ENCODE data around the gene DLG2.

DNA sequence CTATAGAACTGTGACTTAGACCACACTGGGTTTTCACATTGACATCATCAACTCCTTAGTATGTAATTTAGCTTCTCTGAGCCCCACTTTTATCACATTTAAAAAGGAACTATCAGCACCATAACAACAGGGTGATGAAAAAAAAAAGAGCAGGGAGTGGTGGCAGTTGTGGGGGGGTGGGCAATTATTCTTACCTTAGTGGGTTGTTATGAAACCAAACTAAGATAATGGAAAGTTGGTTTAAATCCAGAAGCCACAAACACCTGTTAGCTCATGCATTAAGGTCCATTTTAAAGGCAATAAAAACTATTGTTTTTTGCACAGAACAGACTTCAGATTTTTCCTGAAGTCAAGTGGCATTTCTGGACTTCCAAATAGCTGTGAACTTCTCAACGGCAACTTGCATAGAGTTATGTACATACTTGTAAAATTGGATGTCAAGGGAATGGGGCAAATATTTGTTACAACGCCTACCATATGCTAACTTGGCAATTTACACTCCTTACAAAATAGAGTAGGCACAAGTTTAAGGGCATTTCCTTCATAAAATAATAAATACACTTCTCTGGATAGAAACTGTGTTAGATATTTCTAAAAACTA lies 793.6 kb downstream of the DLG2 start:
- TF ChIP-seq, protein P1, sequence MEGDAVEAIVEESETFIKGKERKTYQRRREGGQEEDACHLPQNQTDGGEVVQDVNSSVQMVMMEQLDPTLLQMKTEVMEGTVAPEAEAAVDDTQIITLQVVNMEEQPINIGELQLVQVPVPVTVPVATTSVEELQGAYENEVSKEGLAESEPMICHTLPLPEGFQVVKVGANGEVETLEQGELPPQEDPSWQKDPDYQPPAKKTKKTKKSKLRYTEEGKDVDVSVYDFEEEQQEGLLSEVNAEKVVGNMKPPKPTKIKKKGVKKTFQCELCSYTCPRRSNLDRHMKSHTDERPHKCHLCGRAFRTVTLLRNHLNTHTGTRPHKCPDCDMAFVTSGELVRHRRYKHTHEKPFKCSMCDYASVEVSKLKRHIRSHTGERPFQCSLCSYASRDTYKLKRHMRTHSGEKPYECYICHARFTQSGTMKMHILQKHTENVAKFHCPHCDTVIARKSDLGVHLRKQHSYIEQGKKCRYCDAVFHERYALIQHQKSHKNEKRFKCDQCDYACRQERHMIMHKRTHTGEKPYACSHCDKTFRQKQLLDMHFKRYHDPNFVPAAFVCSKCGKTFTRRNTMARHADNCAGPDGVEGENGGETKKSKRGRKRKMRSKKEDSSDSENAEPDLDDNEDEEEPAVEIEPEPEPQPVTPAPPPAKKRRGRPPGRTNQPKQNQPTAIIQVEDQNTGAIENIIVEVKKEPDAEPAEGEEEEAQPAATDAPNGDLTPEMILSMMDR (IDR thresholded peaks at IDR 0.05; ENCODE audit: low read length): no peak
- TF ChIP-seq EZH2 (IDR thresholded peaks at IDR 0.05; ENCODE audit: borderline replicate concordance, low read length): no peak

Data from OCI-LY1 (cell line).